Thyroid gland (tissue), 4 donors: ENCODE data around the gene MPP2.

ENCODE experiments used
- CTCF ChIP-seq, 6 experiments: fragments of 200-600 bp in 3 of 6; fragments of 450-650 bp in 3 of 6; sonication (generic) in 3 of 6; IDR thresholded peaks; one replicate each; pipeline ENCODE4 v1.5.1; 2016 to 2019; ENCODE audit warnings: antibody characterized with exemption in 6 of 6, mild to moderate bottlenecking in 2 of 6, inconsistent platforms in 1 of 6, moderate library complexity in 1 of 6
- POLR2A ChIP-seq, 2 donors: fragments of 450-650 bp; IDR thresholded peaks; one replicate each; pipeline ENCODE4 v1.6.1; 2017; ENCODE audit warnings: antibody characterized with exemption in 2 of 2, mild to moderate bottlenecking in 2 of 2, moderate library complexity in 1 of 2

- TF ChIP-seq CTCF (IDR thresholded peaks at IDR 0.05) = no peak
- no peak for TF ChIP-seq POLR2A (IDR thresholded peaks at IDR 0.05)
Observed at GRCh38 chr17:43879723-43880419, 27.5 kb downstream of the MPP2 start.
